IMR-90 (cell line): Measurements from ENCODE around the gene PQBP1.

ENCODE experiments used
- NFE2L2 ChIP-seq: fragments of 150-350 bp; IDR thresholded peaks from 2 replicates; pipeline ENCODE4 v1.6.1; 2016; ENCODE audit warnings: low read depth, mild to moderate bottlenecking, low read length
- POLR2A ChIP-seq: IDR thresholded peaks from 2 replicates; pipeline ENCODE4 v1.6.1; 2012; ENCODE audit warnings: mild to moderate bottlenecking, low read depth, low read length
- RAD21 ChIP-seq: IDR thresholded peaks from 2 replicates; pipeline ENCODE4 v1.6.1; 2012; ENCODE audit warnings: low read length, improper control_type of control experiment
- RCOR1 ChIP-seq: IDR thresholded peaks from 2 replicates; pipeline ENCODE4 v1.6.1; 2012; ENCODE audit warnings: mild to moderate bottlenecking, low read length, improper control_type of control experiment; ENCODE audit not compliant: insufficient replicate concordance
- RFX5 ChIP-seq: IDR thresholded peaks from 2 replicates; pipeline ENCODE4 v1.8.0; 2012; ENCODE audit warnings: low read depth, mild to moderate bottlenecking, low read length, moderate library complexity
- TF ChIP-seq, protein P1 (sequence below): conservative IDR thresholded peaks from 2 replicates; pipeline ENCODE4 v1.5.1; 2012; ENCODE audit warnings: mild to moderate bottlenecking, low read depth, low read length, improper control_type of control experiment

DNA sequence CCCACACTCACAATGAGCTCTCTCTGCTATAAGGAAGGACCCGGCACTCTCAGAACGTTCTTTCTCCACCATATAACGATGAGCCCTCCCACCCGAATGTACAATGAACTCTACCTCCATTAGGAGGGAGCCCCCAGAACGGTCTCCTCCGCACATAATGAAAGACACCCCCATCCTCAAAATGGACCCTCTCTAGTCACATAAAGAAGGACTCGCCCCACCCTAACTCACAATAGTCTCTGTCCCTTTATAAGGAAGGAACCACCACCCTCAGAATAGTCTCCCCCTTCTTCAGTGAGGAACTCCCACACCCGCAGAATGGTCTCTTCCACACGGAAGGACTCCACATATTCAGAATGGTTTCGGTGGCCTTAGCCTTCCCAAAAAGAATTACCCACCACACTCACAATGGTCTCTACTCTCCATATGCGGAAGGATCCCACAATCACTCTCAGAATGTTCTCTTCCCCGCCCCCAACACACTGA lies 13.2 kb downstream of the PQBP1 start:
- no peak for TF ChIP-seq NFE2L2
- TF ChIP-seq, protein P1, sequence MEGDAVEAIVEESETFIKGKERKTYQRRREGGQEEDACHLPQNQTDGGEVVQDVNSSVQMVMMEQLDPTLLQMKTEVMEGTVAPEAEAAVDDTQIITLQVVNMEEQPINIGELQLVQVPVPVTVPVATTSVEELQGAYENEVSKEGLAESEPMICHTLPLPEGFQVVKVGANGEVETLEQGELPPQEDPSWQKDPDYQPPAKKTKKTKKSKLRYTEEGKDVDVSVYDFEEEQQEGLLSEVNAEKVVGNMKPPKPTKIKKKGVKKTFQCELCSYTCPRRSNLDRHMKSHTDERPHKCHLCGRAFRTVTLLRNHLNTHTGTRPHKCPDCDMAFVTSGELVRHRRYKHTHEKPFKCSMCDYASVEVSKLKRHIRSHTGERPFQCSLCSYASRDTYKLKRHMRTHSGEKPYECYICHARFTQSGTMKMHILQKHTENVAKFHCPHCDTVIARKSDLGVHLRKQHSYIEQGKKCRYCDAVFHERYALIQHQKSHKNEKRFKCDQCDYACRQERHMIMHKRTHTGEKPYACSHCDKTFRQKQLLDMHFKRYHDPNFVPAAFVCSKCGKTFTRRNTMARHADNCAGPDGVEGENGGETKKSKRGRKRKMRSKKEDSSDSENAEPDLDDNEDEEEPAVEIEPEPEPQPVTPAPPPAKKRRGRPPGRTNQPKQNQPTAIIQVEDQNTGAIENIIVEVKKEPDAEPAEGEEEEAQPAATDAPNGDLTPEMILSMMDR: no peak
- no peak for TF ChIP-seq POLR2A
- no peak for TF ChIP-seq RFX5
- TF ChIP-seq RAD21: no peak
- no peak for TF ChIP-seq RCOR1
